SK-N-MC (cell line): Measurements from ENCODE around the gene COBL.

Experiments
- EZH2 ChIP-seq: fragments of 200-600 bp; sonication (generic); IDR thresholded peaks from one replicate; pipeline ENCODE4 v1.6.1; 2017; ENCODE audit warnings: antibody characterized with exemption
- FOXP2 ChIP-seq: optimal IDR thresholded peaks from 2 replicates; pipeline ENCODE3; 2011; ENCODE audit warnings: mild to moderate bottlenecking, moderate library complexity; ENCODE audit not compliant: insufficient read depth; ENCODE audit errors: extremely low read length, control extremely low read depth
- POLR2AphosphoS5 ChIP-seq: IDR thresholded peaks from 2 replicates; pipeline ENCODE4 v1.6.1; 2012; ENCODE audit warnings: mild to moderate bottlenecking, low read depth, low read length, borderline replicate concordance

- TF ChIP-seq POLR2AphosphoS5 (no peak), EZH2 (no peak), FOXP2 (no peak)
These were observed 244.3 kb downstream of the COBL start for GRCh38 chr7:51072281-51072680.
